GM12878 (cell line): ENCODE data around the gene SS18. TPM values are rescaled to one million over a fixed set of nuclear protein-coding genes. Genes with fewer than 3 reads are reported as not detected.

ENCODE experiments used
- ATAC-seq: fragments of 200-7000 bp; cut with Tn5 transposase; 3 replicates; pipeline ENCODE4 v1.9.1; 2020; ENCODE audit warnings: mild to moderate bottlenecking, moderate library complexity
- BruUV-seq: library from RNA; stranded (reverse); fragments of 400-500 nt; replicated peaks from 2 replicates; lab custom pipeline; 2021; lab: Mats Ljungman, UMichigan
- CTCF ChIA-PET: fragments of 300-600 bp; sonication (Branson Sonifier 250); formaldehyde crosslinking; extraction: SDS; loops from one replicate; lab custom pipeline; 2021; ENCODE audit warnings: inconsistent platforms; lab: Yijun Ruan, JAX
- POLR2A ChIA-PET: fragments of 350-600 bp; formaldehyde crosslinking; extraction: SDS; loops from one replicate; lab custom pipeline; 2021; ENCODE audit warnings: inconsistent platforms; lab: Charles Lee
- RAD21 ChIA-PET: fragments of 300-600 bp; sonication (Branson Sonifier 250); formaldehyde crosslinking; loops from one replicate; lab custom pipeline; 2023; ENCODE audit warnings: antibody characterized with exemption; ENCODE audit not compliant: unreplicated experiment; lab: Charles Lee
- SMC1A ChIA-PET: fragments of 300-600 bp; sonication (Branson Sonifier 250); formaldehyde crosslinking; loops from one replicate; lab custom pipeline; 2023; ENCODE audit not compliant: unreplicated experiment, uncharacterized antibody; lab: Charles Lee
- DNase-seq: peaks from one replicate; pipeline ENCODE4 v3.0.0-alpha.2; 2011; ENCODE audit warnings: low read depth, low spot score
- FAIRE-seq: peaks from 3 replicates; lab custom pipeline; 2011; peaks lifted over from hg19 to GRCh38; lab: Jason Lieb, UNC
- H2AFZ ChIP-seq: 2 replicates; pipeline ENCODE4 v1.6.0; 2011; ENCODE audit warnings: low read depth, low read length, control low read depth; ENCODE audit not compliant: control insufficient read depth
- H3K27ac ChIP-seq: 2 replicates; pipeline ENCODE4 v1.5.1; 2011; ENCODE audit warnings: control low read depth; ENCODE audit not compliant: control insufficient read depth, insufficient read depth
- H3K27me3 ChIP-seq, 2 experiments: replicated peaks in 1 of 2; 2 replicates each; pipeline versions ENCODE4 v1.6.0 to v1.6.1; 2011; ENCODE audit warnings: low read length in 1 of 2; ENCODE audit not compliant: control insufficient read depth in 2 of 2, insufficient read depth in 2 of 2
- H3K36me3 ChIP-seq, 2 experiments: 2 replicates each; pipeline ENCODE4 v1.5.1; 2011; ENCODE audit warnings: low read length in 1 of 2; ENCODE audit not compliant: control insufficient read depth in 2 of 2, insufficient read depth in 2 of 2
- H3K4me1 ChIP-seq: 2 replicates; pipeline ENCODE4 v1.6.1; 2011; ENCODE audit warnings: mild to moderate bottlenecking, low read length, moderate library complexity, mixed read lengths; ENCODE audit not compliant: control insufficient read depth, insufficient read depth
- H3K4me2 ChIP-seq: 2 replicates; pipeline ENCODE4 v1.6.0; 2011; ENCODE audit warnings: control low read depth; ENCODE audit not compliant: control insufficient read depth, insufficient read depth
- H3K4me3 ChIP-seq: fragments of 200-600 bp; sonication (generic); 2 replicates; pipeline ENCODE4 v1.5.1; 2016
- H3K79me2 ChIP-seq: 2 replicates; pipeline ENCODE4 v1.6.0; 2011; ENCODE audit warnings: low read length; ENCODE audit not compliant: control insufficient read depth, insufficient read depth
- H3K9ac ChIP-seq: 2 replicates; pipeline ENCODE4 v1.8.0; 2011; ENCODE audit warnings: low read length, control low read depth, mixed read lengths; ENCODE audit not compliant: control insufficient read depth, insufficient read depth
- H3K9me3 ChIP-seq: replicated peaks from 3 replicates; pipeline ENCODE4 v1.5.1; 2011; ENCODE audit warnings: mild to moderate bottlenecking, low read length; ENCODE audit not compliant: control insufficient read depth, insufficient read depth
- H4K20me1 ChIP-seq: 2 replicates; pipeline ENCODE4 v1.6.0; 2011; ENCODE audit not compliant: control insufficient read depth, insufficient read depth
- BCL11A ChIP-seq: IDR thresholded peaks from 2 replicates; pipeline ENCODE4 v1.6.1; 2011; ENCODE audit warnings: low read depth, low read length
- CHD2 ChIP-seq: IDR thresholded peaks from 2 replicates; pipeline ENCODE4 v1.6.1; 2011; ENCODE audit warnings: low read depth, low read length, improper control_type of control experiment, borderline replicate concordance
- CREB1 ChIP-seq: IDR thresholded peaks from 2 replicates; pipeline ENCODE4 v1.6.1; 2012; ENCODE audit warnings: low read depth, mild to moderate bottlenecking, inconsistent platforms
- EED ChIP-seq: sonication (generic); IDR thresholded peaks from 2 replicates; pipeline ENCODE4 v1.6.1; 2016; ENCODE audit warnings: antibody characterized with exemption, low read depth
- EGR1 ChIP-seq, 2 experiments: IDR thresholded peaks; 1 replicate in 1 of 2; 2 replicates in 1 of 2; pipeline ENCODE4 v1.6.1; 2011 to 2012; ENCODE audit warnings: low read depth in 2 of 2, low read length in 2 of 2, borderline replicate concordance in 1 of 2, mild to moderate bottlenecking in 1 of 2, moderate library complexity in 1 of 2
- FOXM1 ChIP-seq: IDR thresholded peaks from 2 replicates; pipeline ENCODE4 v1.6.1; 2012; ENCODE audit warnings: low read depth, mild to moderate bottlenecking, inconsistent platforms, low read length, moderate library complexity
- HCFC1 ChIP-seq: fragments of 150-350 bp; IDR thresholded peaks from 2 replicates; pipeline ENCODE4 v1.6.1; 2014; ENCODE audit warnings: low read length
- IRF4 ChIP-seq: IDR thresholded peaks from 2 replicates; pipeline ENCODE4 v1.6.1; 2011; ENCODE audit warnings: low read depth, low read length
- LARP7 ChIP-seq: fragments of 450-650 bp; IDR thresholded peaks from 2 replicates; pipeline ENCODE4 v1.6.1; 2017; ENCODE audit warnings: mild to moderate bottlenecking
- MEF2A ChIP-seq: IDR thresholded peaks from 2 replicates; pipeline ENCODE4 v1.6.1; 2011; ENCODE audit warnings: low read depth, mild to moderate bottlenecking, low read length, moderate library complexity; ENCODE audit not compliant: insufficient read depth
- MTA3 ChIP-seq: IDR thresholded peaks from 2 replicates; pipeline ENCODE4 v1.6.1; 2012; ENCODE audit warnings: low read length, inconsistent platforms, borderline replicate concordance
- MXI1 ChIP-seq: fragments of 150-350 bp; IDR thresholded peaks from 2 replicates; pipeline ENCODE4 v1.6.1; 2011; ENCODE audit warnings: low read depth, mild to moderate bottlenecking, inconsistent platforms, low read length, improper control_type of control experiment
- NR2F1 ChIP-seq: fragments of 450-650 bp; conservative IDR thresholded peaks from 2 replicates; pipeline ENCODE4 v1.6.1; 2017; ENCODE audit warnings: mild to moderate bottlenecking
- POU2F2 ChIP-seq: IDR thresholded peaks from 3 replicates; pipeline ENCODE4 v1.6.1; 2011; ENCODE audit warnings: low read depth, mild to moderate bottlenecking, low read length, borderline replicate concordance
- SREBF2 ChIP-seq: IDR thresholded peaks from 2 replicates; pipeline ENCODE4 v1.6.1; 2012; ENCODE audit warnings: mild to moderate bottlenecking, low read length
- STAT3 ChIP-seq: IDR thresholded peaks from 2 replicates; pipeline ENCODE4 v1.6.1; 2011; ENCODE audit warnings: low read depth, low read length, improper control_type of control experiment
- SUZ12 ChIP-seq: fragments of 200-600 bp; sonication (generic); IDR thresholded peaks from one replicate; pipeline ENCODE4 v1.6.1; 2018; ENCODE audit warnings: antibody characterized with exemption, mild to moderate bottlenecking; ENCODE audit not compliant: unreplicated experiment
- TAF1 ChIP-seq: IDR thresholded peaks from 2 replicates; pipeline ENCODE4 v1.6.1; 2011; ENCODE audit warnings: mild to moderate bottlenecking, low read depth, low read length, borderline replicate concordance
- TCF3 ChIP-seq: IDR thresholded peaks from 2 replicates; pipeline ENCODE4 v1.6.1; 2012; ENCODE audit warnings: low read depth, mild to moderate bottlenecking, low read length, borderline replicate concordance; ENCODE audit not compliant: insufficient read depth
- ZBED1 ChIP-seq: IDR thresholded peaks from 2 replicates; pipeline ENCODE4 v1.6.1; 2016; ENCODE audit warnings: borderline replicate concordance
- WGBS: methylation state at CpG from one replicate; pipeline ENCODE4 v1.1.6; 2016; ENCODE audit warnings: low lambda C conversion rate; ENCODE audit not compliant: insufficient replicate concordance, insufficient coverage; ENCODE audit errors: missing lambda C conversion rate; 5-methylcytosine and 5-hydroxymethylcytosine counted together
- in situ Hi-C: fragments of 300-500 bp; cut with MboI; formaldehyde crosslinking; loops from 9 replicates; pipeline ENCODE4 v1.14.3; 2018; ENCODE audit warnings: mixed read lengths
- intact Hi-C: fragments of 100-400 bp; cut with micrococcal nuclease; formaldehyde crosslinking; loops from one replicate; pipeline ENCODE4 v1.14.2; 2022; ENCODE audit not compliant: unreplicated experiment
- polyA plus RNA-seq, 11 experiments: library from polyadenylated mRNA; depleted of rRNA in 4 of 11; unstranded in 6 of 11; stranded (reverse) in 5 of 11; fragments of >200 nt; fragmentation: Nextera tagmentation in 4 of 11; fragmentation: Illumina TruSeq in 1 of 11; extraction: Ambion mirVana in 4 of 11; extraction: Trizol in 1 of 11; gene quantifications; 1 replicate in 1 of 11; 2 replicates in 10 of 11; pipeline versions ENCODE4 v1.2.1 to v1.2.3, GENCODE V29; 2011 to 2016; ENCODE audit warnings: inconsistent platforms in 2 of 11, missing spikeins in 2 of 11, low read depth in 1 of 11
- total RNA-seq, 4 experiments: library from RNA; depleted of rRNA in 3 of 4; stranded (reverse); fragments of >200 nt in 3 of 4; fragmentation: Illumina TruSeq in 1 of 4; extraction: Trizol in 1 of 4; gene quantifications; 2 replicates each; pipeline versions ENCODE4 v1.2.1 to v1.2.3, GENCODE V29; 2013 to 2021
- TF ChIP-seq, protein P1 (sequence below): fragments of 450-650 bp; conservative IDR thresholded peaks from 2 replicates; pipeline ENCODE4 v1.6.1; 2017; ENCODE audit warnings: mild to moderate bottlenecking, moderate library complexity
- TF ChIP-seq, protein P2 (sequence below): IDR thresholded peaks from 2 replicates; pipeline ENCODE4 v1.6.1; 2012; ENCODE audit warnings: low read length, inconsistent platforms

SS18 gene
- total and polyA plus RNA-seq, 10 of the 15 experiments (the other 5 are each of a cell fraction or from before 2014, with no cell fraction given): 16.6 to 153 (median 81.8) TPM

DNA sequence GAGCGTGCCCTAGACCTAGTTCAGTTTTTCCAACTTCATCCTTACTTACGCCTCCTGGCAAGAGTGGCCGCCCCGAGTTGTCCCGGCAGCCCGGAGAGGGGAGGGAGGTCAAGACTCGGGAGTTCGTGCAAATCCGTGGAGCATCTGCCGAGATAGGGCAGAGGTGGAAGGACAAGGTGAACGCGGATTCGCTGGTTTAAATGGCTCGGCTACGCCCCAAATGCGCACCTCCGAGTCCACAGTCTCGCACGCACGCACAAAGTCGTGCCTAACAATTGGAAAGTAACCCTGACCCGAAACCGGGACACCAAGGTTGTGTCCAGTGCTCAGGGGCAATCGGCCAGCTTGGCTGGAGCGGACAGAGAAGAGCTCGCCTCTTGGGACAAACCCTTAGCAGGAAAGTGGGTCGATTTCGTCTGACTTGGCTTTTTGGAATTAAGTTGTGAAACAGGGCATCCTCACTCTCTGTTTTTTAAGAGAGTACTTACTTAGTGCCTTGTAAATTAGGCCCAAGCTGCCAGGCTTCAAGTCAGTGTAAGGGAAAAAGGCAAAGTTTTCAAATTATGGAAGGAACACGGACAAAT is 726 bp upstream of the SS18 start:
- Histone ChIP-seq H3K4me1 (peaks cover 3% of the 10 kb centered on the region; the same call in 1 of the 2 replicates), H3K27me3 (no peaks in the 10 kb centered on the region), H3K4me2 (peak overlapping the region; percentile 91), H3K4me3 (peak overlapping the region; percentile 85), H3K36me3 (peaks cover 0 to 1% of the 10 kb centered on the region in 2 experiments; a peak in 1 of 4 replicates), H2AFZ (peak overlapping the region; percentile 97), H3K27ac (peak overlapping the region; percentile 98), H3K9ac (peak overlapping the region; percentile 85), H3K79me2 (peaks cover 42% of the 10 kb centered on the region), H4K20me1 (peaks cover 2% of the 10 kb centered on the region; the same call in 1 of the 2 replicates), H3K9me3 (no peaks in the 10 kb centered on the region)
- WGBS: 4% methylated on average over 29 of the region's 29 CpGs
- DNase-seq (peak; percentile 51), ATAC-seq (peak; percentile 57), FAIRE-seq (peak; percentile 78)
- BruUV-seq: TSS peak; percentile 89
- intact Hi-C loops: loop anchor here (5.0 kb wide), 2 partner anchors 101 to 136 kb away; partner anchors contain the start of gene TAF4B
- in situ Hi-C loops: no loop called here
- SMC1A ChIA-PET: interaction anchor here (0.7 to 1.3 kb wide), 4 partner anchors 9 to 95 kb away, joined by 3 to 4 read pairs (median 4); no protein-coding TSS in a partner anchor
- RAD21 ChIA-PET: interaction anchor here (1.4 kb wide), 1 partner anchor 99 kb away, joined by 3 read pairs; no protein-coding TSS in a partner anchor
- CTCF ChIA-PET: interaction anchor here (1.2 to 2.4 kb wide), 2 partner anchors 69 to 125 kb away, joined by 3 to 8 read pairs; no protein-coding TSS in a partner anchor
- POLR2A ChIA-PET: no interaction called here
- TF ChIP-seq FOXM1: peak; percentile 70; the same call in 1 of the 2 replicates
- 0 out of 2 replicates have a peak, but pooled peaks have one; percentile 27 for TF ChIP-seq TAF1
- peak; percentile 5; the same call in 1 of the 2 replicates for TF ChIP-seq CREB1
- peak; percentile 30; the same call in 1 of the 2 replicates for TF ChIP-seq MTA3
- TF ChIP-seq EGR1 (IDR thresholded peaks at IDR 0.05; ENCODE audit: borderline replicate concordance in 1 of 2, low read depth in 2 of 2, low read length in 2 of 2): peak in 1 of 2 experiments; percentile 10; a peak in 1 of 3 replicates
- TF ChIP-seq MXI1: no peak
- TF ChIP-seq SREBF2: no peak
- 0 out of 2 replicates have a peak, but pooled peaks have one; percentile 31 for TF ChIP-seq NR2F1
- no peak for TF ChIP-seq STAT3
- 0 out of 2 replicates have a peak, but pooled peaks have one; percentile 3 for TF ChIP-seq HCFC1
- TF ChIP-seq EED: 0 out of 2 replicates have a peak, but pooled peaks have one; percentile 17
- TF ChIP-seq IRF4: peak; percentile 6; the same call in 1 of the 2 replicates
- 0 out of 2 replicates have a peak, but pooled peaks have one; percentile 2 for TF ChIP-seq TCF3
- no peak for TF ChIP-seq SUZ12
- TF ChIP-seq MEF2A: 0 out of 2 replicates have a peak, but pooled peaks have one; percentile 27
- TF ChIP-seq, protein P1, sequence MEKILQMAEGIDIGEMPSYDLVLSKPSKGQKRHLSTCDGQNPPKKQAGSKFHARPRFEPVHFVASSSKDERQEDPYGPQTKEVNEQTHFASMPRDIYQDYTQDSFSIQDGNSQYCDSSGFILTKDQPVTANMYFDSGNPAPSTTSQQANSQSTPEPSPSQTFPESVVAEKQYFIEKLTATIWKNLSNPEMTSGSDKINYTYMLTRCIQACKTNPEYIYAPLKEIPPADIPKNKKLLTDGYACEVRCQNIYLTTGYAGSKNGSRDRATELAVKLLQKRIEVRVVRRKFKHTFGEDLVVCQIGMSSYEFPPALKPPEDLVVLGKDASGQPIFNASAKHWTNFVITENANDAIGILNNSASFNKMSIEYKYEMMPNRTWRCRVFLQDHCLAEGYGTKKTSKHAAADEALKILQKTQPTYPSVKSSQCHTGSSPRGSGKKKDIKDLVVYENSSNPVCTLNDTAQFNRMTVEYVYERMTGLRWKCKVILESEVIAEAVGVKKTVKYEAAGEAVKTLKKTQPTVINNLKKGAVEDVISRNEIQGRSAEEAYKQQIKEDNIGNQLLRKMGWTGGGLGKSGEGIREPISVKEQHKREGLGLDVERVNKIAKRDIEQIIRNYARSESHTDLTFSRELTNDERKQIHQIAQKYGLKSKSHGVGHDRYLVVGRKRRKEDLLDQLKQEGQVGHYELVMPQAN: no peak
- TF ChIP-seq LARP7: 0 out of 2 replicates have a peak, but pooled peaks have one; percentile 25
- TF ChIP-seq, protein P2, sequence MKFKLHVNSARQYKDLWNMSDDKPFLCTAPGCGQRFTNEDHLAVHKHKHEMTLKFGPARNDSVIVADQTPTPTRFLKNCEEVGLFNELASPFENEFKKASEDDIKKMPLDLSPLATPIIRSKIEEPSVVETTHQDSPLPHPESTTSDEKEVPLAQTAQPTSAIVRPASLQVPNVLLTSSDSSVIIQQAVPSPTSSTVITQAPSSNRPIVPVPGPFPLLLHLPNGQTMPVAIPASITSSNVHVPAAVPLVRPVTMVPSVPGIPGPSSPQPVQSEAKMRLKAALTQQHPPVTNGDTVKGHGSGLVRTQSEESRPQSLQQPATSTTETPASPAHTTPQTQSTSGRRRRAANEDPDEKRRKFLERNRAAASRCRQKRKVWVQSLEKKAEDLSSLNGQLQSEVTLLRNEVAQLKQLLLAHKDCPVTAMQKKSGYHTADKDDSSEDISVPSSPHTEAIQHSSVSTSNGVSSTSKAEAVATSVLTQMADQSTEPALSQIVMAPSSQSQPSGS: no peak
- no peak for TF ChIP-seq CHD2
- peak; percentile 19; the same call in 1 of the 2 replicates for TF ChIP-seq BCL11A
- no peak for TF ChIP-seq POU2F2
- TF ChIP-seq ZBED1: no peak
